HG03520 (cell line): Measurements from ENCODE around the gene ST7.

Source experiments
- ATAC-seq: cut with Tn5 transposase; IDR thresholded peaks from one replicate; pipeline ENCODE4 v1.9.1; 2021; ENCODE audit warnings: mild to moderate bottlenecking, moderate library complexity; ENCODE audit not compliant: unreplicated experiment

ST7 gene

GRCh38 chr7:117008886-117009531, 55.7 kb downstream of the ST7 start:
- ATAC-seq, result no peak

- no peak for ATAC-seq
Measured at GRCh38 chr7:117009705-117010361, 56.5 kb downstream of the ST7 start.

GRCh38 chr7:117010375-117011133, 57.3 kb downstream of the ST7 start:
- ATAC-seq, result peak; percentile 44

GRCh38 chr7:117011419-117012260, 58.3 kb downstream of the ST7 start:
- peak; percentile 76 for ATAC-seq

- peak; percentile 1 for ATAC-seq
Measured at GRCh38 chr7:117012284-117012683, 59.0 kb downstream of the ST7 start.

- ATAC-seq, result no peak
Measured at GRCh38 chr7:117012696-117013095, 59.4 kb downstream of the ST7 start.

GRCh38 chr7:117014099-117014656, 60.9 kb downstream of the ST7 start:
- ATAC-seq, result no peak

- ATAC-seq, result peak; percentile 27
Measured at GRCh38 chr7:117014673-117015133, 61.4 kb downstream of the ST7 start.

GRCh38 chr7:117015258-117016184, 62.2 kb downstream of the ST7 start:
- no peak for ATAC-seq

GRCh38 chr7:117017017-117017451, 63.7 kb downstream of the ST7 start:
- no peak for ATAC-seq

GRCh38 chr7:117017702-117018266, 64.5 kb downstream of the ST7 start:
- ATAC-seq, result no peak

GRCh38 chr7:117018713-117019112, 65.4 kb downstream of the ST7 start:
- ATAC-seq, result no peak

- no peak for ATAC-seq
Measured at GRCh38 chr7:117019287-117019686, 66.0 kb downstream of the ST7 start.

GRCh38 chr7:117019786-117020590, 66.7 kb downstream of the ST7 start:
- no peak for ATAC-seq

GRCh38 chr7:117020591-117020973, 67.3 kb downstream of the ST7 start:
- no peak for ATAC-seq

GRCh38 chr7:117021366-117021765, 68.1 kb downstream of the ST7 start:
- ATAC-seq, result no peak

- no peak for ATAC-seq
Measured at GRCh38 chr7:117021986-117022385, 68.7 kb downstream of the ST7 start.

GRCh38 chr7:117023325-117023854, 70.1 kb downstream of the ST7 start:
- ATAC-seq, result peak; percentile 65
